Measurements from ENCODE around the gene RTN4R.

DNA sequence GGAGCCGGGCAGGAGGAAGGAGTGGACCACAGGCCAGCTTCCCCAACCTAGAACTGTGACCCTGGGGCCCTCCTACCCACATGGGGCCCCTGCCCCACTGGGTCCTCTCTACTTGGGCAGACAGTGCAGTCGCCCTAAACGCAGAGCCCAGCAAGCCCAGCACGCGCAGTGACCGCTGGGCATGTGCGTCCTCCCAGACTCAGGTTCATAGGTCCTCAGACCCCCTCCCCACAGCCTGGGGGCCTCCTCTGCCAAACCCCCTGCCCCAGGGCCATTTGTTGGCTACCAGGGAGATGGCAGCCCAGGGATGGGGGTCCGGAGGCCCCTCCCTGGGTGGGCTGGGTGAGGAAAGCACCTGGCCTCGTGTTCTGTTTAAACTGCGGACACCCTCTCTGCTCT is 23.9 kb downstream of the RTN4R start:
- TF ChIP-seq CTCF (IDR thresholded peaks at IDR 0.05) (no peak), POLR2A (IDR thresholded peaks at IDR 0.05) (no peak), EP300 (IDR thresholded peaks at IDR 0.05) (no peak)

Measured in upper lobe of left lung (tissue), 4 donors.